Measurements from ENCODE around the gene ZNF174.

The ZNF174 gene

DNA sequence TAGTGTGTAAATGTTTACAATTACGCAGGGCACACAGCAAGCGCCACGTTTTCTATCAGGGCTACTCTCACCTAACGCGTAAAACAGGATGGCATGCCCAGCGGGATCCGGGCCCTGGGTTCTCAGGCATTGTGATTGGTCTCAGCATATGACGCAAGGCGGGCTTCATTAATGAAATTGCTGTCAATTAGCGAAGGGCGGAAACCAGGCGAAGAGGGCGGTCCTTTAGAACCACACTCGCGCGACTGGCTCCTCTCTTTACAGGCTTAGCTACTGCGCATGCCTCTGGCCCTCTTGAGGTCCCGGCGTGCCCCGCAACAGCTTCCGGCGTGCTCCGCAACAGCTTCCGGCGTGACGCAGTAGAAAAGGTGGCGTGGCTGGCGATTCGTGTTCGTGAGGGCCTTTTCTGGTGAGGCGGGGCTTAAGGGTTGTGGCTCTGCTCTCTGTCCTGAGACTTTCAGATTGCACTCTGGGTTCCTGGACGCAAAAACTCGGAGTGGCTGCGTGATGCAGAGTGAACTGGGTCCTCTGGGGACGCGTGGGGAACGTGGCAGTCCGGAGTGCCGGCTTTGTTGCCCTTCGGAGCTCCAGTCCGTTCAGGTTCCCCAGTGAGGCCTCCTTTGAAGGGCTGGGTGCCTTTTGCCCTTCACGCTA lies 36.1 kb upstream of the ZNF174 start:
- peak overlapping the region; percentile 67 to 75 for H3K27ac ChIP-seq
- TF ChIP-seq, protein P1, sequence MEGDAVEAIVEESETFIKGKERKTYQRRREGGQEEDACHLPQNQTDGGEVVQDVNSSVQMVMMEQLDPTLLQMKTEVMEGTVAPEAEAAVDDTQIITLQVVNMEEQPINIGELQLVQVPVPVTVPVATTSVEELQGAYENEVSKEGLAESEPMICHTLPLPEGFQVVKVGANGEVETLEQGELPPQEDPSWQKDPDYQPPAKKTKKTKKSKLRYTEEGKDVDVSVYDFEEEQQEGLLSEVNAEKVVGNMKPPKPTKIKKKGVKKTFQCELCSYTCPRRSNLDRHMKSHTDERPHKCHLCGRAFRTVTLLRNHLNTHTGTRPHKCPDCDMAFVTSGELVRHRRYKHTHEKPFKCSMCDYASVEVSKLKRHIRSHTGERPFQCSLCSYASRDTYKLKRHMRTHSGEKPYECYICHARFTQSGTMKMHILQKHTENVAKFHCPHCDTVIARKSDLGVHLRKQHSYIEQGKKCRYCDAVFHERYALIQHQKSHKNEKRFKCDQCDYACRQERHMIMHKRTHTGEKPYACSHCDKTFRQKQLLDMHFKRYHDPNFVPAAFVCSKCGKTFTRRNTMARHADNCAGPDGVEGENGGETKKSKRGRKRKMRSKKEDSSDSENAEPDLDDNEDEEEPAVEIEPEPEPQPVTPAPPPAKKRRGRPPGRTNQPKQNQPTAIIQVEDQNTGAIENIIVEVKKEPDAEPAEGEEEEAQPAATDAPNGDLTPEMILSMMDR (IDR thresholded peaks at IDR 0.05), result no peak
- H3K4me3 ChIP-seq, result peak overlapping the region; percentile 59
- DNase-seq (ENCODE audit: low spot score), result peak; percentile 79

DNA sequence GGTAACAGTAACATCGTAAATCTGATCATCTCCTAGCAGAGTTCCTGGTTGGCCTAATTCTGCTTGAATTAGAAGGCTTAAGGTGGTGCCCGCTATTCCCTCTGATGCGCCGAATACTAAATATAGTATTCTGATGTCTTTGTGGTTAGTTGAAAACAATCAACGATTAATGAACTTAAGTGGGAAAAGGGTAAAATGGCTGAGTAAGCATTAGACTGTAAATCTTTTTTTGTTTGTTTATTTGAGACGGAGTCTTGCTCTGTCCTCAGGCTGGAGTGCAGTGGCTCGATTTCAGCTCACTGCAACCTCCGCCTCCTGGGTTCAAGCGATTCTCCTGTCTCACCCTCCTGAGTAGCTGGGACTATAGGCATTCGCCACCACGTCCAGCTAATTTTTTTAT lies 31.9 kb upstream of the ZNF174 start:
- no peak for DNase-seq (ENCODE audit: low spot score)
- TF ChIP-seq, protein P1 (IDR thresholded peaks at IDR 0.05), result no peak
- H3K4me3 ChIP-seq, result no peak overlapping the region
- no peak overlapping the region for H3K27ac ChIP-seq

DNA sequence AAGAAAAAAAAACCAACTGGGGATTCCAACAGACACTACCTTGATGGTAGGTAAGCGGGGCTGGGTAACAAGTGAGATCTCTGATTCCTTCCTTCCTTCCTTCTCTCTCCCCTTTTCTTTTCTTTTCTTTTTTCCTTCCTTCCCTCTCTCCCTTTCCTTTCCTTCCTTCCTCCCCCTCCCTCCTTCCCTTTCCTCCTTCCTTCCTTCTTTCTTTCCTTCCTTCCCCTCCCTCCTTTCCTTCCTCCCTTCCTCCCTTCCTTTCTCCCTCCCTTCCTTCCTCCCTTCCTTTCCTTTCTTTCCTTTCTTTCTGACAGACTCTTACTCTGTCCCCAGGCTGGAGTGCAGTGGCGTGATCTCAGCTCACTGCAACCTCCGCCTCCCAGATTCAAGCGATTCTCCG lies 25.3 kb upstream of the ZNF174 start:
- TF ChIP-seq, protein P1 (IDR thresholded peaks at IDR 0.05), result no peak
- DNase-seq (ENCODE audit: low spot score), result no peak
- no peak overlapping the region for H3K4me3 ChIP-seq
- H3K27ac ChIP-seq, result no peak overlapping the region

DNA sequence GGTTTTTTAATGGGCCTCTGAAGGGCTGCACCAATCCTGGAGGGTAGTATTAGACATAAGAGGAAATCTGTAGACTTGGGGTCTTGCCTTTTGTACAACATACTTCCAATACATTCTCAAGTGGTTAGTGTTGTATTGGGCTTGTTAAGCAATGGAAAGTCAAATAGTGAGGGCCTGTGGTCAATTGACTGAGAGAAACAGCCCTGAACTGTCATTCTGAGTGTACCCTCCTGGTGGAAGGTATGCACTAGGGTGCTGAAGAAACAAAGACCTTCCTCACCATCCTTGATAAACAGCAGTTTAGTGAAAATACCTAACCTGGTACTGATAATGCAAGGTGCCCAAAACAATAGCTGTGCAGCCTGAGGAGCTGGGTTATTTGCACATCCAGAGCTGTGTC lies 23.1 kb upstream of the ZNF174 start:
- H3K27ac ChIP-seq, result no peak overlapping the region
- TF ChIP-seq, protein P1 (IDR thresholded peaks at IDR 0.05), result no peak
- no peak overlapping the region for H3K4me3 ChIP-seq
- no peak for DNase-seq (ENCODE audit: low spot score)

DNA sequence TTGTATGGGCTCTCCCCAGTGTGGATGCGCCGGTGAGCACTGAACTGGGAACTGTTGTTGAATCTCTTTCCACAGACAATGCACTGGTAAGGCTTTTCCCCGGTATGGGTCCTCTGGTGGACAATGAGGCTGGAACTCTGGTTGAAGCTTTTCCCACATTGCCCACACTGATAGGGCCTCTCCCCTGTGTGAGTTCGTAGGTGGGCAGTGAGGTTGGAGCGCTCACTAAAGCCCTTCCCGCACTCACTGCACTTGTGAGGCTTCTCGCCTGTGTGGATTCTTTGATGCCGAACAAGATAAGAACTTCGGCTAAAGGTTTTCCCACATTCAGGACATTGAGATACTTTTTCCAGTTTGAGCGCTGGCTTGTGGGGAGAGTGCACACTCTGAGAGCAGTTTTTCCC lies 18.0 kb upstream of the ZNF174 start:
- peak overlapping the region; percentile 48 for H3K4me3 ChIP-seq
- TF ChIP-seq, protein P1 (IDR thresholded peaks at IDR 0.05), result no peak
- no peak for DNase-seq (ENCODE audit: low spot score)
- no peak overlapping the region for H3K27ac ChIP-seq

DNA sequence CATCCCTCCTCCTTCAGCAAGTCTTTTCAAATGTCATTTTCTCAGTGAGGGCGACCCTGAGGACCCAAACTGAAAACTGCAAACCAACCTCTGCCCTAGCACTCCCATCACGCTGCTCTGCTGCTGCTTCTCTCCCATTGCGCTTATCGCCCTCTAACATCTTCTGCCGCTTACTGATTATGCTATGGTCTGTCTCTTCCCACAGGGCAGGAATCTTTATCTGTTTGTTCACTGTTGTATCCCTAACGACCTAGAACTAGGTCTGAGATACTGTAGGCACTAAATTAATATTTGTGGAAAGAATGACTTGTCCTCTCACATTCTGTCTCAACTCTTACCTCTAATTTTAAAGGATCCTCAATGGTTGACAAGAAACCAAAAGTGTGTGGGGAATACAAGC lies 12.7 kb upstream of the ZNF174 start:
- TF ChIP-seq, protein P1 (IDR thresholded peaks at IDR 0.05), result no peak
- Histone ChIP-seq H3K4me3 (no peak overlapping the region), H3K27ac (no peak overlapping the region)

DNA sequence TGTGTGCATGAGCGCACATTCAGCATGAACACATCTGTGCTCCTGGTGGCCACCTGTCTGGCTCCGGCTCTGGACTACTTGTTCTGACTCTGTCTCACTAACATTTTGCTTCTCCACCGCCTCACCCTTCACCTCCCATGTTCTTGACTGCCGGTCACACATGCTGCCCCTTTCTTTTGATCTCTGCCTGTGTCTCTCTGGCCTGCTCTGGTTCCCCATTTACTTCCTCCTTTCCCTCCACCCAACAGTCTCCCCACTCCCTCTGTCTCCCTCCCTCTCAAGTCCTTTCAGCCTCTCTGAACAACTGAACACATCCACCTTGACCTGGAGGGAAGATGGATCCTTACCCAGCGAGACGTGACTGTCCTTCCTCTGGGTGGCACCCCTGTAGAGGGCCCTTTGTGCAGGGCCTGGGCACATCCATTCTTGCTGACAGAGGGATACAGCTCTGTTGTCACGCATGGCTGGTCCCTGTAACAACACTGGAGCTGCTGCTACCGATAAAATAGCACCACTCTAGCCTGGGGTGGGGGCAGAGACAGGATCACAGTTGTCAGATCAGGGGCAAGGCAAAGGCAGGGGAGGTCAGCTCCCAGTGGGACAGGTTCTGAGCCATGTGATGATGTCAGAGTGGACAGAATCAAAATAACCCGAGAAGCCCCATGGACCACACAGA lies 11.2 kb upstream of the ZNF174 start:
- TF ChIP-seq, protein P1 (IDR thresholded peaks at IDR 0.05), result no peak
- no peak for DNase-seq (ENCODE audit: low spot score)
- H3K27ac ChIP-seq, result no peak overlapping the region
- H3K4me3 ChIP-seq, result peak overlapping the region; percentile 13

More for the DNA sequence above, 12.7 kb upstream of the ZNF174 start:
- no peak for DNase-seq (ENCODE audit: low spot score)
